GM19351 (cell line): Measurements from ENCODE around the gene UBXN4.
A peak's percentile ranks its signal among the peaks of the same experiment; 100 is the strongest.
"Not testable (repeated sequence)": the region's sequence is repeated elsewhere in the genome, so short reads cannot be mapped to it uniquely, and the experiment has no call there.

Experiments used
- ATAC-seq: cut with Tn5 transposase; IDR thresholded peaks from one replicate; pipeline ENCODE4 v1.9.1; 2021; ENCODE audit warnings: mild to moderate bottlenecking, moderate library complexity; ENCODE audit not compliant: unreplicated experiment

Gene UBXN4

GRCh38 chr2:135762022-135762421, 20.4 kb downstream of the UBXN4 start:
- ATAC-seq = no peak

GRCh38 chr2:135762530-135762929, 20.9 kb downstream of the UBXN4 start:
- no peak for ATAC-seq

- no peak for ATAC-seq
Measured at GRCh38 chr2:135768863-135769262, 27.2 kb downstream of the UBXN4 start.

DNA sequence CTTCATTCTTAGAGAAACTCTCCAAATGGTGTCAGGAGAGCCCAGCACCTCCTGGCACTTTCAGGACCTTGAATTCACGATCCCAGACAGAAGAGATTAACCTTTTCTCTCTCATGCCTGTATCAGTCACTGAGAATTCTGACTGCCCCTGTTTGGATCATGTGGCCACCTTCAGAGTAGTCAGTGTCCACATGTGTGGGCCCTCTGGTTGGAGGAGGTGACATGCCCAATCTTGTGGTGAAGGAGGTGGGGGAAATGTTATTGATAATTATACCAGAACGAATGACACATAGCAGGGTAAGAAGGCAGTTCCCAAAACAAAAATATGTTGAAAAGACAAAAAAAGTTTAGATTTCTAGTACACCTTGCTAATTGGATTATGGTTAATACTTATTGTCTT, 31.7 kb downstream of the UBXN4 start:
- no peak for ATAC-seq

- no peak for ATAC-seq
Measured at GRCh38 chr2:135773917-135774316, 32.3 kb downstream of the UBXN4 start.

- no peak for ATAC-seq
Measured at GRCh38 chr2:135775420-135775819, 33.8 kb downstream of the UBXN4 start.

GRCh38 chr2:135776367-135776766, 34.7 kb downstream of the UBXN4 start:
- ATAC-seq = no peak

- ATAC-seq = no peak
Measured at GRCh38 chr2:135782231-135782630, 40.6 kb downstream of the UBXN4 start.

DNA sequence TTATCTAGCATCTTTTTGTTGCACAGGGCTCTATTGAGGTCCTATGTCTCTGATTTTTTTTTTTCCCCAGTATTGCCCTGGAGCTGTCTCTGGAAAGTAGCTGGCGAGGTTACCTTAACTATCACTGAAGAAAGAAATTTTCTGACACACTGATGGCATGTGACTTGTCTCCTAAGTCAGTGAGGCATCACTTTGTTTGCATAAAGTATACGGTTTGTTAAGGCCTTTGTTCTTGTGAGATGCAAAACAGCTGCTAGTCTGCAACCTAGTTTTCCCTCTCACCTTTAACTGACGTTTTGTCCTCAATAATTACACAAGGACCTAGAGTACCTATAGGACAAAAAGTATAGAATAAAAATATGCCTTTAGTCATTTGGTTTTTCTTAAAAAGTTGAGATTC, 41.8 kb downstream of the UBXN4 start:
- ATAC-seq = no peak

DNA sequence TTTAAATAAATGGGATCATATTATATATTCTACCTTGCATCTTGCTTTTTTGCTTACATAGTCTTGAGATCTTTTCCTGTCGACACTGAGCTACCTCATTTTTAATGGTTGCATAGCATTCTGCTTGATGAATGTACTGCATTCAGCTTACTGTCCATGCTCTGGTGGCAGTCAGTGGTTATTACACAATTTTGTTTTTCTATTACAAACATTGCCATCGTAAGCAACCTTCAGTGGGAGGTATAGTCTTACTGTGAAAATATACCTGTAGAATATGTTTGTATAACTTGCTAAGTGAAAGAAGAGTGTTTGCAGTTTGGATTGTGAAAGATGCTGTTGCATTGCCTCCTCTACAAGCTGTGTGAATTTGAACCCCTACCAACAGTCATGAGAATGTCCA, 43.4 kb downstream of the UBXN4 start:
- ATAC-seq = no peak

DNA sequence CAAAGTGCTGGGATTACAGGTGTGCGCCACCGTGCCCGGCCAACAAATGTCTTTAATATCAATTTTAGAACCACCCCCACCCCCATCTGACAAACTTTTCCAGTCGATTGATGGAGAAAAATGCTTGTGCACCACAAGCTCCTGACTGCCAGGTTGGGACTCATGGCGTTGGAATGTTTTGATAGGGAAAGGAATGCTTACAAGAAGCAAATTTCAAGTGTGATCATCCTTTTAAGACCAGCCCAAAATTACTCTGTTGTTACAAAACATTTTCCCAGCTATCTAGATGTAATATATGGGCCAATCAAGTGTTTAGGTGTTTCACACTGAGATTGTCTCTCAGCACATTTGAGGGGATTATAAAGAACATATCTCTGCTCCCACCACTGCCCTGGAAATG, 45.2 kb downstream of the UBXN4 start:
- no peak for ATAC-seq

GRCh38 chr2:135790423-135790822, 48.8 kb downstream of the UBXN4 start:
- ATAC-seq = no peak

- no peak for ATAC-seq
Measured at GRCh38 chr2:135791418-135792190, 49.9 kb downstream of the UBXN4 start.

DNA sequence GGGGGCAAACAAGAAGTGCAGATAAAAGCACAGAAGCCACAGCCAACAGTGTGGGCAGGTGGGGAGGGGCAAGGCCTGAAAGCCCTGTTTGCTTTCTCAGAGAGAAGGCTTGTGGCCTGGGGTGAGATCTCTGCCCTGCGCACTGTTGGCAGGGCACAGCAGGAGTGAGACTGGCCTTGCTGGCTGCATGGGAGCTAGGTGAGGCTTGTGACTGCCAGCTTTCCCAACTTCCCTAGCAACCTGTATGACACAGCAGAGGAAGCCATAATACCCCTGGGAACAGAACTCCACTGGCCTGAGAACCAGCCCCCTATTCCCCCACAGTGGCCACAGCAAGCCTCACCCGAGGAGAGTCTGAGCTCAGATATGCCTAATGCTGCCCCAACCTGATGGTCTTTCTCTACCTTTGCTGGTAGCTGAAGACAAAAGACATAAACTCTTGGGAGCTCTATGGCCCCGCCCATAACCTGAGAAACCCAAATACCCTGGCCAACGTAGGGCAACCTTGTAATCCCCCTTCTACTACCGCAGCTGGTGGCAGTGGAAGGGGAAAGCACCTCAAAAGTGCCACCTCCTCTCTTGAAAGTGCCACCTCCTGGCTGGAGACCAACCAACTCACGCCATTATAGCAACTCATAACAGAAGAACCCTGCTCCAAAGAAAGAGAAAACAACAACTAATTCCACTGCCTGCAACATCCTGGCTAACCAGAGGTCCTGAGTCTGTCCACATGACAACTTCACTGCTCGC, 50.9 kb downstream of the UBXN4 start:
- ATAC-seq = no peak

DNA sequence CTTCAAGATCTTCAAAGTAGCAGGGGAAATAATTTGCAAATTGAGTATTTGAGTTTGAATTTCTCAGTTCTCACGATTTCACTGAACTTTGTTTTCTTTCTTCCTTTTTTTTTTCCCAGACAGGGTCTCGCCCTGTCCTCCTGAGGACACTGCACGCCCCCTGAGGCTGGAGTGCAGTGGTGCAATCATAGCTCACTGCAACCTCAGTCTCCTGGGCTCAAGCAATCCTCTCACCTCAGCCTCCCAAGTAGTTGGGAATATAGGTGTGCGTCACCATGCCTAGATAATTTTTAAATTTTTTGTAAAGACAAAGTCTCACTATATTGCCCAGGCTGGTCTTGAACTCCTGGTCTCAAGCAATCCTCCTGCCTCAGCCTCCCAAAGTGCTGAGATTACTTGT, 54.0 kb downstream of the UBXN4 start:
- ATAC-seq = not testable (repeated sequence)

- no peak for ATAC-seq
Measured at GRCh38 chr2:135796606-135797005, 55.0 kb downstream of the UBXN4 start.

GRCh38 chr2:135797497-135798274, 56.0 kb downstream of the UBXN4 start:
- peak; percentile 81 for ATAC-seq

- ATAC-seq = no peak
Measured at GRCh38 chr2:135798275-135798705, 56.6 kb downstream of the UBXN4 start.

DNA sequence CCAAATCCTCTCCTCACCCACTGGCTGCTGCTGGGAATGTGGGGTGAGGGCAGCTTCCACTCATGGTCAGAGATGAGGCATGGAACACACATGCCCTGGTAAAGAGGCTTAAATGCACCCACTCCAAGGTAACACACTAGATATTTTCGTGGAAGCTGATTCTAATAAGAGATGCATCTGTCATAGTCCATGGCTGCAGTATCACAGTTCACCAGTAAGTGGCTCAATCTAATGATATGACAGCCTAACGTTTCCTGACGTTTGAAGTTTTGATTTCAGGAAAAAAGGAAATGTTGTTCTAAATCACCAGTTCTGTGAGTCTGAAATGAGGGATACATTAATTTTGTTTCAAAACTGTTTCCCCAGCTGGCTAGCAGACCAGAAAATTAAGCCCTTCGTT, 57.1 kb downstream of the UBXN4 start:
- no peak for ATAC-seq

- ATAC-seq = no peak
Measured at GRCh38 chr2:135799738-135800137, 58.1 kb downstream of the UBXN4 start.
